Measurements from ENCODE around the gene DEPDC5. TPM values are rescaled to one million over a fixed set of nuclear protein-coding genes. Genes with fewer than 3 reads are reported as not detected.

Gene DEPDC5
- total RNA-seq, 1 donor from 2014 or later = 13.6 TPM

GRCh38 chr22:31742682-31743081 lies 11.1 kb upstream of the DEPDC5 start:
- Histone ChIP-seq H3K27me3 (ENCODE audit: control insufficient read depth, insufficient read depth, low read length) (no peaks in the 10 kb centered on the region), H3K4me3 (ENCODE audit: low read depth, low read length) (no peak overlapping the region), H3K36me3 (ENCODE audit: control insufficient read depth, insufficient read depth, low read length) (no peaks in the 10 kb centered on the region)
- no peak for DNase-seq (ENCODE audit: low read depth)
- TF ChIP-seq, protein P1, sequence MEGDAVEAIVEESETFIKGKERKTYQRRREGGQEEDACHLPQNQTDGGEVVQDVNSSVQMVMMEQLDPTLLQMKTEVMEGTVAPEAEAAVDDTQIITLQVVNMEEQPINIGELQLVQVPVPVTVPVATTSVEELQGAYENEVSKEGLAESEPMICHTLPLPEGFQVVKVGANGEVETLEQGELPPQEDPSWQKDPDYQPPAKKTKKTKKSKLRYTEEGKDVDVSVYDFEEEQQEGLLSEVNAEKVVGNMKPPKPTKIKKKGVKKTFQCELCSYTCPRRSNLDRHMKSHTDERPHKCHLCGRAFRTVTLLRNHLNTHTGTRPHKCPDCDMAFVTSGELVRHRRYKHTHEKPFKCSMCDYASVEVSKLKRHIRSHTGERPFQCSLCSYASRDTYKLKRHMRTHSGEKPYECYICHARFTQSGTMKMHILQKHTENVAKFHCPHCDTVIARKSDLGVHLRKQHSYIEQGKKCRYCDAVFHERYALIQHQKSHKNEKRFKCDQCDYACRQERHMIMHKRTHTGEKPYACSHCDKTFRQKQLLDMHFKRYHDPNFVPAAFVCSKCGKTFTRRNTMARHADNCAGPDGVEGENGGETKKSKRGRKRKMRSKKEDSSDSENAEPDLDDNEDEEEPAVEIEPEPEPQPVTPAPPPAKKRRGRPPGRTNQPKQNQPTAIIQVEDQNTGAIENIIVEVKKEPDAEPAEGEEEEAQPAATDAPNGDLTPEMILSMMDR (IDR thresholded peaks at IDR 0.05; ENCODE audit: insufficient read depth, low read length, poor library complexity, severe bottlenecking) = no peak

DNA sequence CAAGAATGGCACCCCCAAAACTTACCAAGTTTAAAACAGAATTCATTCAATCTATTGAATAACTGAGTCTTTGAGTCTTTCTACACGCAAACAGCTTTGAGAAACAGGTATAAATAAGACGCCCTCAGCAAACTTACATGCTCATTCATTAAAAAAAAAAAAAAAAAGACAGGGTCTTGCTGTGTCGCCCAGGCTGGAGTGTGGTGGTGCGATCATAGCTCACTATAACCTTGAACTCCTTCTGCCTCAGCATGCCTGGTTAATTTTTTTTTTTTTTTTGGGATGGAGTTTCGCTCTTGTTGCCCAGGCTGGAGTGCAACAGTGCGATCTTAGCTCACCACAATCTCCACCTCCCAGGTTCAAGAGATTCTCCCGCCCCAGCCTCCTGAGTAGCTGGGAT lies 9.9 kb upstream of the DEPDC5 start:
- Histone ChIP-seq H3K4me3 (ENCODE audit: low read depth, low read length) (no peak overlapping the region), H3K27me3 (ENCODE audit: control insufficient read depth, insufficient read depth, low read length) (no peaks in the 10 kb centered on the region), H3K36me3 (ENCODE audit: control insufficient read depth, insufficient read depth, low read length) (no peaks in the 10 kb centered on the region)
- TF ChIP-seq, protein P1 (IDR thresholded peaks at IDR 0.05; ENCODE audit: insufficient read depth, low read length, poor library complexity, severe bottlenecking) = no peak
- DNase-seq (ENCODE audit: low read depth) = no peak

DNA sequence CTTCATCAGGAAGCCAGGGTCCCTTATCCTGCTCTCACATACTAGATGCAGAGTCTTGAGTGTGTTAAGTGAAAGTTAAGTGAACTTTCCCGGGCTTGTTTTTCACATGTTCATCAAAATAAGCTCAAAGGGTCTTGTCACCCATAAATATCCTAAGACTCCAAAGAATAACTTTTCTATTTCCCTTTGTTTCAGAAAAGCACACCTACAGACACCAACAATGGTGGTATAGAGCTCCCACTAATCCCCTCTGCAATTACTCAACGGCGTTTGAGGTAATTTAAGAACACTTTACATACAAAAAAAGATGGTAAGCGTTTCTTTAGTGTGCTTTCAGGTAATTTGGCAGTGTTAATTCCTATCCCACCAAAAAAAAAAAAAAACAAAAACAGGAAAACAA lies 6.4 kb upstream of the DEPDC5 start:
- H3K36me3 ChIP-seq (ENCODE audit: control insufficient read depth, insufficient read depth, low read length) = no peaks in the 10 kb centered on the region
- no peak overlapping the region for H3K4me3 ChIP-seq (ENCODE audit: low read depth, low read length)
- TF ChIP-seq, protein P1 (IDR thresholded peaks at IDR 0.05; ENCODE audit: insufficient read depth, low read length, poor library complexity, severe bottlenecking) = no peak

DNA sequence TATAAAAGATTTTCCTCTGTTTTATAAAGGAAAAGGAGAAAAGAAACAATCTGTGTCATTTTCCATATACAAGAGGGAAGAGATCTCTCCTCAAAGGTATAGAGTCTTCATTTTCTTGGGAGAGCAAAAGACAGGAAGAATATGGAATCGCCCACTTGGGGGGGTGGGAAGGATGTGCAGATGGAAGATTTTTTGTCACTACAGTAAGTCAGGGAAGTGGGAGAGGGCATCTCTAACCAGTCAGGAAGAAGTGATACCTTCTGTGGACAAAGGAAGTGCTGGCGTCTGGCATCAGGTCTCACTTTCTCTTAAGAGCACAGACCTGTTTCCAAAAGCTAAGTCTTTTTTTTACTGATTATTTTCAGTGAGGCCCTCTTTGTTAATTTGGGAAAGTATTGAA lies 5.3 kb upstream of the DEPDC5 start:
- Histone ChIP-seq H3K4me3 (ENCODE audit: low read depth, low read length) (peak overlapping the region; percentile 68), H3K27me3 (ENCODE audit: control insufficient read depth, insufficient read depth, low read length) (no peaks in the 10 kb centered on the region), H3K36me3 (ENCODE audit: control insufficient read depth, insufficient read depth, low read length) (no peaks in the 10 kb centered on the region)
- DNase-seq (ENCODE audit: low read depth) = no peak
- TF ChIP-seq, protein P1 (IDR thresholded peaks at IDR 0.05; ENCODE audit: insufficient read depth, low read length, poor library complexity, severe bottlenecking) = no peak

More for the DNA sequence above, 6.4 kb upstream of the DEPDC5 start:
- H3K27me3 ChIP-seq (ENCODE audit: control insufficient read depth, insufficient read depth, low read length) = no peaks in the 10 kb centered on the region
- DNase-seq (ENCODE audit: low read depth) = no peak

- no peaks in the 10 kb centered on the region for H3K36me3 ChIP-seq (ENCODE audit: control insufficient read depth, insufficient read depth, low read length)
- TF ChIP-seq, protein P1 (IDR thresholded peaks at IDR 0.05; ENCODE audit: insufficient read depth, low read length, poor library complexity, severe bottlenecking) = peak; percentile 1
- DNase-seq (ENCODE audit: low read depth) = peak; percentile 81
- peak within 1 kb of the TSS; percentile 68 for H3K4me3 ChIP-seq (ENCODE audit: low read depth, low read length)
- H3K27me3 ChIP-seq (ENCODE audit: control insufficient read depth, insufficient read depth, low read length) = no peaks in the 10 kb centered on the region
Observed at GRCh38 chr22:31749636-31750364, 4.0 kb upstream of the DEPDC5 start, which contains the start of gene PRR14L. Gene PRR14L (minus strand): TSS chr22:31750132. CDS start chr22:31738860, 11,272 bp downstream.

All from kidney epithelial cell (primary cell).